Activated CD4-positive, alpha-beta T cell treated with anti-CD3 and anti-CD28 coated beads, Interleukin-2, amount 50 U/mL, for 48 hours (primary cell): ENCODE results near the gene CFAP410.
"Not testable (repeated sequence)": the region's sequence is repeated elsewhere in the genome, so short reads cannot be mapped to it uniquely, and the experiment has no call there.

Source experiments
- DNase-seq, 2 experiments: peaks; one replicate each; pipeline ENCODE4 v3.0.0-alpha.2; 2020

The CFAP410 gene

DNA sequence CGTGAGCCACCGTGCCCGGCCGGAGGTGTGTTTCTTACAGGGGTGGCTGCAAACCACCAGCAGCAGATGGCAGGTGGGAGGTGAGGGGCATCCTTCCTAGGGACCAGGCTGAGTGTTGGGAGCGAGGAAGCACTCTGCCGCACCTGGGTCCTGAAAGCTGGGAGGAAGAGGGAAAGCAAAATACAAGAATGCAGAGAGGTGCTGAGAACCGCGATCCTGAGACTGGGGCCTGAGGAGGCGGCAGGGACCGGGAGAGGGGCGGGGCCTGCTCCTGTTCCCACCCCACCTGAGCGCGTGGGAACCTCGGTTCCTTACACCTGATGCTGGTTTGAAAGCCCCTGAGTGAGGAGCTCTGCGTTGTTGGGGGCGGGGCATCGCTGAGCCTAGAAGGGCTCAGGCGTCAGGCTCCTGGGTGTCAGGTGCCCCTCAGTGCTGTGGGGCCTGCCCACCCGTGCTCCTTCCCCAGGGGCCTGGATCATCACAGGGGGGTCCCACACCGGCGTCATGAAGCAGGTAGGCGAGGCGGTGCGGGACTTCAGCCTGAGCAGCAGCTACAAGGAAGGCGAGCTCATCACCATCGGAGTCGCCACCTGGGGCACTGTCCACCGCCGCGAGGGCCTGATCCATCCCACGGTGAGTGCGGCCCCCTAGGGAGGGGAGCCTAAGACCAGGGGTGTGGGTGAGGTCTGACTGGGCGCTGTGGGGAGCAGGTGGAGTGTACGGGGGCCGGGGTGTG is 29.7 kb upstream of the CFAP410 start:
- no peak for DNase-seq

DNA sequence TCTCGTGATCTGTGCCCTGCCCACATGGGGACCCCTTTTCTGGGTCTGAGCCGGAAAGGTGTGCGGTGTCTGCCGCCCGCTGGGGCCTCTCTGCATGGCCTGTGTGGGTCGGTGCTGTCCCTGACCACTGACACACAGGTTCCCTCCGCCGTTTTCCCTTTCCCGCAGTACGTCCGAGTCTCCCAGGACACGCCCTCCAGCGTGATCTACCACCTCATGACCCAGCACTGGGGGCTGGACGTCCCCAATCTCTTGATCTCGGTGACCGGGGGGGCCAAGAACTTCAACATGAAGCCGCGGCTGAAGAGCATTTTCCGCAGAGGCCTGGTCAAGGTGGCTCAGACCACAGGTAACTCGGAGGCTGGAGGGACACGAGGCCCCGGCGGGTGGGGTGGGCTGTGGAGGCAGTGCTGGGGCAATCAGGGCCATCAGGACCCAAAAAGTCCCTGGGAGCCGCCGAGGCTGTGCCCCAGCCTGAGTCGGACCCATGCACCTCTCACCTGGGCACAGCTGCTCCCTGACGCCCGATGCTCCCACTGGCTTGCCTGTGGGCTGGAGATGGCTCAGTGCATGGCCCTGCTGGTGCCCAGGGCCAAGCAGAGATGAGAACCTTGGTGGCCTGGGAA is 27.5 kb upstream of the CFAP410 start:
- DNase-seq = no peak

DNA sequence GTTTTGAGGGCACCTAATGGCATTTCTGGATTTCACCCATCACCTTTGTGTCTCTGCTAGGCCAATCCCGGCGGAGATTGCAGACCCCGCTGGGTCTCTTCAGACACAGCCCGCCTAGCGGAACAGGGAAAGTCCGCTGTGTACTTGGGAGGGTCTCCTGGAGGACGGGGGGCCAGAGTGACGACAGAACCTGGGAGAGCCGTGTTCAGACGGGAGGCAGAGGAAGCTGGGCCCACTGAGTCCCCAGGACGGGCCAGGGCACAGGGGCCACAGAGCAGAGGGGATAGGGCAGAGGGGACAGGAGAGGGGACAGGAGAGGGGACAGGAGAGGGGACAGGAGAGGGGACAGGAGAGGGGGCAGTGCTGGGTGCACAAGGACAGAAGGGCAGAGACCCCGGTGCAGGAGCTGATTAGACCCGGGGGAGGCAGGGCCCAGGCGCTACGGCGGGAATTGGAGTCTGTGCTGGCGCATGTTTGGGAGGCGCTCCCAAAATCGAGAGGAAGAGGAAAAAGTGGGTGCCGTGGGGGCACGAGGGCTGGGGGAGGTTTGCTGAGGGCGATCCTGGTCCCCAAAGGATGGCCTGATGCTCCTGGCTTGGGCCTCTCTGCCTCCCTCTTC is 26.9 kb upstream of the CFAP410 start:
- no peak for DNase-seq

DNA sequence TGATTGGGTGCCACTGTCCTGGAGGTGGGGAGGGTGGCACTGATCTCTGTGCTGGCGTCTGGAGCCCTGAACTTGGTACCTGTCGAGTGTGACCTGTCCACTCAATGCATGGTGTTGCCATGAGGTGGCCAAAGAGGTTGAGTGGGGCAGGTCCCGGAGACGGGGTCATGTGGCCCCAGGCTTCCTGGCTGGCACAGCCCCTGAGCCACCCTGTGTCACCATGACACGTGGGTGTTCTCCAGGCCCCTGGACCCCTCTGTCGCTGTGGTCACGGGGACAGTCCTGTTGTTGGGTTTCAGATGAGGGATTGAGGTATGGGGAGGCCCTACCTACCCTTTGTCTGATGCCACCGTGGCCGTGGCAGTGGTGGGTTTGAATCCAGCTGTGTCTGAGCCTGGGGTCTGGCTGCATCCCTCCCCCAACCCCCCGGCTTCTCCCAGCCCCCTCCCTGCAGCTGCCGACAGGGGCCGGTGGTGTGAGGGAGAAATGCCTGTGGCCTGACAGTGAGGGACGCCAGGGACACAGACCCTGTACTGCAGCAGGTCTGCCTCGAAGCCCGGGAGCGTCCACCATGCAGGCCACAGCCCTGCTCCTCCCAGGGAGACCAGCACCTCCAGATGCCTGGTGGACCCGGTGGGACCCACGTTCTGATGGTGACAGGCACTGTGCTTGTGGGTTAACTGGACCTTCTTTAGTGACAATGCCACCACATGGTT is 26.2 kb upstream of the CFAP410 start:
- DNase-seq = no peak

GRCh38 chr21:44364151-44365053 is 25.2 kb upstream of the CFAP410 start:
- DNase-seq = no peak

DNA sequence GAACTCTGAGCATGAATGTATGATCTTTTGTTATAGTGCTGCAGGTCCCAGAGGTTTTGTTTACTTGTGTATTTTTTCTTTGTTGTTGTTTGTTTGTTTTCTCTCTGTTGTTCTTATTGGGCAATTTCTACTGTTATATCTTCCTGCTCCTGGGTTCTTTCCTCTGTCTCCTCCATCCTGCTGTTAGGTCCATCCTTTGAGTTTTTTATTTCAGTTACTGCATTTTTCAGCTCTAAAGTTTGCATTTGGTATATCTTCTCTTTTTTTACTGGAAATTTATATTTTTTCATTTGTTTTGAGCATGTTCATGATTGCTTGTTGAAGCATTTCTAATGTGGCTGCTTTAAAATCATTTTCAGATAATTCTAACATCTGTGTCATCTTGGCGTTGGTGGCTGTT is 24.1 kb upstream of the CFAP410 start:
- no peak for DNase-seq

DNA sequence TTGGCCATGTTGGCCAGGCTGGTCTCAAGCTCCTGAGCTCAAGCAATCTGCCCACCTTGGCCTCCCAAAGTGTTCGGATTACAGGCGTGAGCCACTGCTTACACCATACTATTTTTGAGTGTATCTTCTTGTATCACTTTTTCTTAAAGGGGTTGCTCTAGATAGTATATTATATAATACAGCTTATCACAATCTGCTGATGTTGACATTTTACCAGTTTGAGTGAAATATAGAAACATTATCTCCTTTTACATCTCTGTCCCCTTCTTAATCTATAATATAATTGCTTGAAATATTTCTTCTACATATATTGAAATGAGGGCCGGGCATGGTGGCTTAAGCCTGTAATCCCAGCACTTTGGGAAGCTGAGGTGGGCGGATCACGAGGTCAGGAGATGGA is 22.7 kb upstream of the CFAP410 start:
- DNase-seq = not testable (repeated sequence)

DNA sequence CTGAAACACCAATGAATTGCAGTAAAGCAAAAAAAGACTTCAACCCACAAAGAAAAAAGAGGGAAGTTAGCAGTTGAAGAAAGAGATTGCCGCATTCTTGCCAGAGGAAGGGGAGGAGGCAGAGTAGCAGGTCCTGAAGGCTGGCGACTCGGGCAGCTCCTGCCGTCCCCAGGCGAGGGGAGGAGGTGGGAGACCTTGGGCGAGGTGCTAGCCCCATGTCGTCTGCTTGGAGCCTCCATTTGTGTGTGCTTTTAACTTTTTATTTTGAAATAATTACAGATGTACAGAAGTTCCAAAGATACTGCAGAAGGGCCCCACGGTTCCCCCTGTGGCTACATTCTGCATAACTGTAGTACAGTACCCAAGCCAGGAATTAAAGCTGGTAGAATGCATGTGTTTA is 21.0 kb upstream of the CFAP410 start:
- DNase-seq = no peak

GRCh38 chr21:44359396-44359795 is 20.2 kb upstream of the CFAP410 start:
- no peak for DNase-seq

DNA sequence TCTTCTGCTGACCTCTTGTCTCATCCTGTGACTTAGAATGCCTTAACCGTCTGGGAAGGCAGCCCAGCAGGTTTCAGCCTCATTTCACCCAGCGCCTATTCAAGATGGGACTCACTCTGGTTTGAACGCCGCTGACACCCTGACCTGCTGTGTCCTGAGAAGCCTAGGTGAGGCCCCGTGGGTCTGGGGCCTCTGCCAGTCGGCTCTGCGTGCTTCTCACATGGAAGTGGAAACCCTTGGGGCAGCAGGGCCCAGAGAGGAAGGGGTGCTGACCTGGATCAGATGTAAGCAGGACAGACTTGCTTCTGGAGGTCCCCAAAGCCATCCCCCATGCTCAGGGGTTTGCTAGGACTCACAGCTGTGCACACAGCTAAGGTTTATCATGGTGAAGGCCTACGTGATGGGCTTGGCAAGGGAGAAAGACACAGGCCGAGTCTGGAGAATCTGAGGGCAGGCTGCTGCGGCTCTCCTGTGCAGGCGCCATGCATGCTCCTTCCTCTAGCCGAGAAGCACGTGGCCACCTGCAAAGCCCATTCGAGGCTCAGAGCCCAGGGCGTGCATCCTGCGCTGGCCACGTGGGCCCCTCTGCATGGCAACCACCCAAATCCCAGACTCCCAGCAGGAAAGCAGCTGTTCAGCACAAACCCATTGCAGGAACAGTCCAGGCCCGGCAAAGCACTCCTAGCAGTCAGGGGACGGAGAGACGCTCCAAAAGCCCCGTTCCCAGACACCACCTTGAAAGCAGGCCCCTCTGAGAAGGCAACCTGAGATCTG is 18.1 kb upstream of the CFAP410 start:
- no peak for DNase-seq

DNA sequence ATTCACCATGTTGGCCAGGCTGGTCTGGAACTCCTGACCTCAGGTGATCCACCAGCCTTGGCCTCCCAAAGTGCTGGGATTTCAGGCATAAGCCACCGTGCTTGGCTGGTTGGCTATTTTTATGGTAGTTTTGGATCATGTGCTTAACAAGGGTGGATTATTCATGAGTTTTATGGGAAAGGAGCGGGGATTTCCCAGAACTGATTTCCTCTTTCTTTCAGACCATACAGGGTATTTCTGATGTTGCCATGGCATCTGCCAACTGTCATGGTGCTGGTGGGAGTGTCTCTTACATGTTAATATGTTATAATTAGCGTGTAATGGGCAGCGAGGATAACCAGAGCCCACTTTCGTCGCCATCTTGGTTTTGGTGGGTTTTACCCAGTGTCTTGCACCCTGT is 17.4 kb upstream of the CFAP410 start:
- DNase-seq = no peak

DNA sequence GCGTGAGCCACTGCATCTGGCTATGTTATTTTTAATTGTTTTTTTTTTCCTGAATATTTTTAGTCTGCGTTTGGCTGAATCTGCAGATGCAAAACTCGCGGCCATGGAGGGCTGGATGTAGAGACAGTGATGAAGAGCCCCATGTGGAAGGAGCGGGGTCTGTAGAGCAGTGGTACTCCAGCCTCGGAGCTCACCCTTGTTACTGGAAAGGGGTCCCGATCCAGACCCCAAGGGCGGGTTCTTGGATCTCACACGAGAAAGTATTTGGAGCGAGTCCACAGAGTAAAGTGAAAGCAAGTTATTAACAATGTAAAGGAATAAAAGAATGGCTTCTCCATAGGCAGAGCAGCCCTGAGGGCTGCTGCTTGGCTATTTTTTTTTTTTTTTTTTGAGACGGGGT is 17.0 kb upstream of the CFAP410 start:
- DNase-seq = no peak

GRCh38 chr21:44354775-44355771 is 15.9 kb upstream of the CFAP410 start:
- DNase-seq = no peak

- DNase-seq = no peak
These were observed 14.8 kb upstream of the CFAP410 start for GRCh38 chr21:44354001-44354405.

- peak in 1 of 2 experiments; percentile 26 for DNase-seq
These were observed 14.2 kb upstream of the CFAP410 start, which contains the start of gene TRPM2 for GRCh38 chr21:44353191-44353970. Gene TRPM2, plus strand, starts transcription at chr21:44353621. Its CDS starts 80 bp downstream, at chr21:44353701.

DNA sequence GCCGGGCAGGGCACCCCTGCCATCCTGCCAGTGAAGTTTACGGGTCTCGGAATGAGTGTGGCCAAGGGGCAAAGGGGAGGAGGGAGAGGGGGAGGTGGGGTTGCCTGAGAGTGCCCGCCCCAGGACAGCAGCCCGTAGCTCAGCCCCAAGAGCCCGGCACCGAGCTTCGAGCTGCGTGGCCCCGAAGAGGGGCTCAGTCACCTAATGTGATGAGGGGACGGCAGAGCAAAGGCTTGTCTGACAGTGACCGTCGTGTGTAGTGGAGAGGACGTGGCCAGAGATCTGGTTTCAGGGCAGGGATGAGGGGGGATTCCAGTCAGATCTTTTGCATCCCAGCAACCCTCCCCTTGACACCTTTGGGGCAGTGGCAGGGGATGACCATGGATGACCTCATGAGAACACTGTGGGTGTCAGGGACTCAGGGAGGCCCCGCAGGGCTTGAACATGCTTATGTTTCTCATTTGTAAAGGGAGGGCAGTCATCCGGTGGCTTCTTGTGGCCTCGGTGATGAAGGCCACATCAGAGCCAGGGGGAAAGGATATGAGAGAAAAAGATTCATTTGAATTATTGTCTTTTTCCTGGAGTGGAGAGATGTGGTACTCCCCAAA is 13.2 kb upstream of the CFAP410 start:
- DNase-seq = no peak

DNA sequence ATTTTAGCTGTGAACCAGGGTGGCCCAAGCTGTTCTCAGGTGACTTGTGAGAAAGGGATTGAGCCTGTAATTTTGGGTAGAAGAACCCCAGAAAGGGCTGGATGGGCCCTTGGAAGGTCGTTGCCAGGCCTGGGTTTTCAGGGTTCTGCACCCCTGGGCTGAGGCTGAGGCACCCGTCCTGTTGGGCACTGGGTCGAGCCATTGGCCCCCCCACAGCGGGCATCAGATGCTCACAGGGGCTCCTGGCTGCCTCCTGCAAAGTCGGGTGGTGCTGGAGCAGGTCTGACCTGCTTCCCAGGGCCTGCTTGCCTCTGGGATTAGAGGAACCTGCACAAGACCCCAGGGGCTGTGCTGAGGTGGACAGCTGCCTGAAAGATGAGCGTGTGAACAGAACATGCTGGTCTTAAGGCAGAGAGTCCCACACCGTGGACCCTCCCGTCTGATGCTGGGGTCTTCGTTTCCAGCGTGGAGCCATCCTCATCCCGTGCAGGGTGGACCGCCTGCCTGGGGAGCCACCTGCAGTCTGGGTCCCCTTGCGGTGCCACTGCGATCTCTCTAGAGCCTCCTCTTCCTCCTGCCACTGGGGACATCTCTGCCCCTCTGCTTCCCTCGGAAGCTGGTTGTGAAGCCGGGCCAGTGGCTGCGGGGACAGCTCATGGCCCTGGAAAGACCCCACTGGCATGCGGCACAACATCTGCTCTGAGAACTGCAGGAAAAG is 12.5 kb upstream of the CFAP410 start:
- no peak for DNase-seq

- DNase-seq = no peak
These were observed 11.7 kb upstream of the CFAP410 start for GRCh38 chr21:44350773-44351481.
